ENCODE data around the gene SHROOM3. TPM values are rescaled to one million over a fixed set of nuclear protein-coding genes. Genes with fewer than 3 reads are reported as not detected.

Gene SHROOM3
- total and polyA plus RNA-seq, 7 donors = 5.1 to 71.0 (median 28.2) TPM

GRCh38 chr4:76515975-76516843 is 81.2 kb downstream of the SHROOM3 start:
- Histone ChIP-seq H3K27ac (no peak overlapping the region), H3K36me3 (no peaks in the 10 kb centered on the region), H3K9me3 (no peaks in the 10 kb centered on the region), H3K4me1 (peaks cover 0 to 3% (median 0%) of the 10 kb centered on the region in 4 donors), H3K4me3 (no peak overlapping the region), H3K27me3 (no peaks in the 10 kb centered on the region)
- WGBS, 2 donors = 90 to 92% methylated on average over 2 of the region's 2 CpGs
- intact Hi-C loops (cut with DNase I) = loop anchor here (10.0 kb wide), 1 partner anchor 429 kb away; the partner anchor contains the start of gene SEPTIN11
- no peak for TF ChIP-seq EP300 (IDR thresholded peaks at IDR 0.05)
- DNase-seq = no peak

GRCh38 chr4:76518241-76518640 is 83.2 kb downstream of the SHROOM3 start:
- no peak for DNase-seq
- Histone ChIP-seq H3K27ac (no peak overlapping the region), H3K27me3 (no peaks in the 10 kb centered on the region), H3K4me1 (no peaks in the 10 kb centered on the region), H3K4me3 (no peak overlapping the region), H3K9me3 (no peaks in the 10 kb centered on the region), H3K36me3 (no peaks in the 10 kb centered on the region)
- WGBS, 2 donors = 48 to 68% methylated on average over 1 of the region's 1 CpG
- intact Hi-C loops (cut with DNase I) = loop anchor here (10.0 kb wide), 1 partner anchor 427 kb away; the partner anchor contains the start of gene SEPTIN11
- TF ChIP-seq CTCF (IDR thresholded peaks at IDR 0.05) = no peak
- TF ChIP-seq POLR2AphosphoS5 (IDR thresholded peaks at IDR 0.05) = no peak
- no peak for TF ChIP-seq EP300 (IDR thresholded peaks at IDR 0.05)
- no peak for TF ChIP-seq POLR2A (IDR thresholded peaks at IDR 0.05)

- no peaks in the 10 kb centered on the region for H3K36me3 ChIP-seq
- no peaks in the 10 kb centered on the region for H3K9me3 ChIP-seq
- TF ChIP-seq POLR2A (IDR thresholded peaks at IDR 0.05) (no peak), EP300 (IDR thresholded peaks at IDR 0.05) (no peak), CTCF (IDR thresholded peaks at IDR 0.05) (no peak), POLR2AphosphoS5 (IDR thresholded peaks at IDR 0.05) (no peak)
- WGBS, 2 donors = 54 to 79% methylated on average over 6 of the region's 6 CpGs
- no peaks in the 10 kb centered on the region for H3K27me3 ChIP-seq
- DNase-seq = no peak
- no peak overlapping the region for H3K4me3 ChIP-seq
- intact Hi-C loops (cut with DNase I) = no loop called here
- H3K27ac ChIP-seq = no peak overlapping the region
- peaks cover 0 to 13% (median 2%) of the 10 kb centered on the region in 4 donors for H3K4me1 ChIP-seq
Observed at GRCh38 chr4:76523593-76523992, 88.6 kb downstream of the SHROOM3 start.

- no peaks in the 10 kb centered on the region for H3K36me3 ChIP-seq
- no peak overlapping the region for H3K27ac ChIP-seq
- DNase-seq = no peak
- H3K27me3 ChIP-seq = no peaks in the 10 kb centered on the region
- H3K4me3 ChIP-seq = no peak overlapping the region
- peaks cover 0 to 13% (median 2%) of the 10 kb centered on the region in 4 donors for H3K4me1 ChIP-seq
- TF ChIP-seq EP300 (IDR thresholded peaks at IDR 0.05) = no peak
- no peak for TF ChIP-seq CTCF (IDR thresholded peaks at IDR 0.05)
- no peak for TF ChIP-seq POLR2A (IDR thresholded peaks at IDR 0.05)
- TF ChIP-seq POLR2AphosphoS5 (IDR thresholded peaks at IDR 0.05) = no peak
- intact Hi-C loops (cut with DNase I) = loop anchor here (5.0 kb wide), 1 partner anchor 212 kb away; no protein-coding TSS in a partner anchor
- 67 to 85% methylated on average over 4 of the region's 4 CpGs for WGBS, 2 donors
- no peaks in the 10 kb centered on the region for H3K9me3 ChIP-seq
Observed at GRCh38 chr4:76525751-76526150, 90.7 kb downstream of the SHROOM3 start.

- Histone ChIP-seq H3K4me1 (peaks cover 0 to 13% (median 2%) of the 10 kb centered on the region in 4 donors), H3K9me3 (no peaks in the 10 kb centered on the region), H3K27me3 (no peaks in the 10 kb centered on the region), H3K27ac (peak overlapping the region in 3 of 4 donors; percentile 26 to 64 (median 39)), H3K4me3 (no peak overlapping the region), H3K36me3 (no peaks in the 10 kb centered on the region)
- no peak for DNase-seq
- no peak for TF ChIP-seq POLR2AphosphoS5 (IDR thresholded peaks at IDR 0.05)
- no peak for TF ChIP-seq POLR2A (IDR thresholded peaks at IDR 0.05)
- no peak for TF ChIP-seq CTCF (IDR thresholded peaks at IDR 0.05)
- no peak for TF ChIP-seq EP300 (IDR thresholded peaks at IDR 0.05)
- intact Hi-C loops (cut with DNase I) = loop anchor here (5.0 kb wide), 1 partner anchor 211 kb away; no protein-coding TSS in a partner anchor
- 6 to 45% methylated on average over 2 of the region's 2 CpGs for WGBS, 2 donors
Observed at GRCh38 chr4:76526585-76526990, 91.6 kb downstream of the SHROOM3 start.
